GM18505 (cell line): ENCODE results near the gene PCDHA9.
"Not testable (repeated sequence)": the region's sequence is repeated elsewhere in the genome, so short reads cannot be mapped to it uniquely, and the experiment has no call there.

Experiments used
- ATAC-seq: cut with Tn5 transposase; IDR thresholded peaks from one replicate; pipeline ENCODE4 v1.9.1; 2021; ENCODE audit not compliant: unreplicated experiment
- POLR2A ChIP-seq: IDR thresholded peaks from 4 replicates; pipeline ENCODE4 v1.6.1; 2011; ENCODE audit warnings: borderline replicate concordance; ENCODE audit not compliant: insufficient read depth, insufficient read length; ENCODE audit errors: extremely low read depth

The PCDHA9 gene

DNA sequence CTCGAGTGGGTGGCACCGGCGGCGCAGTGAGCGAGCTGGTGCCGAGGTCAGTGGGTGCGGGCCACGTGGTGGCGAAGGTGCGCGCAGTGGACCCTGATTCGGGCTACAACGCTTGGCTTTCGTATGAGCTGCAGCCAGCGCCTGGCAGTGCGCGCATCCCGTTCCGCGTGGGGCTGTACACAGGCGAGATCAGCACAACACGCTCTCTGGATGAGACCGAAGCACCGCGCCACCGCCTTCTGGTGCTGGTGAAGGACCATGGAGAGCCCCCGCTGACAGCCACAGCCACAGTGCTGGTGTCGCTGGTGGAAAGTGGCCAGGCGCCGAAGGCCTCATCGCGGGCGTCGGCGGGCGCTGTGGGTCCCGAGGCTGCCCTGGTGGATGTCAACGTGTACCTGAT, 24.7 kb upstream of the PCDHA9 start:
- ATAC-seq = no peak
- no peak for TF ChIP-seq POLR2A

DNA sequence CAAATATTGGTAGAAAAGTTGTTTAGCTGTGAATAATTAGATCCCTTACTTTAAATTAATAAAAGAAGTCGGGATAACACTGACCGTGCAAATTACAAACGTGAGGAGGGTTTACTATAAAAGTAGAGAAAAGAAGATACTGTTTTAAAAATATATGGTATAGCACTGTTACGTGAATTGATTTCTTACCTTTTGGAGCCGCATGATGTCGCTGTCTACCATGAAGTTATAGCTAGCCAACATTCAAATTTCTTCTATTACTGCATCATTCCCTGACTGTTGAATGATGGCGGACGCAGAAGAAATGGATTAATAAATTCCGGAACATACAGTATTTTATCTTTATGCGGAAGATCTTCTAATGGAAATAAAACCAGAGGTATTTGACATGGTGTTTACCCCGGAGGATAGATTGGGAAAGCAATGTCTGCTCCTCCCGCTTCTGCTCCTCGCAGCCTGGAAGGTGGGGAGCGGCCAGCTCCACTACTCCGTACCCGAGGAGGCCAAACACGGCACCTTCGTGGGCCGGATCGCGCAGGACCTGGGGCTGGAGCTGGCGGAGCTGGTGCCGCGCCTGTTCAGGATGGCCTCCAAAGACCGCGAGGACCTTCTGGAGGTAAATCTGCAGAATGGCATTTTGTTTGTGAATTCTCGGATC, 20.3 kb upstream of the PCDHA9 start, which contains the start of gene PCDHA6:
Gene PCDHA6, plus strand, starts transcription at position 257 of the 658 bp plus-strand sequence. Its CDS starts 132 bp downstream, at position 389.
- no peak for TF ChIP-seq POLR2A
- no peak for ATAC-seq

DNA sequence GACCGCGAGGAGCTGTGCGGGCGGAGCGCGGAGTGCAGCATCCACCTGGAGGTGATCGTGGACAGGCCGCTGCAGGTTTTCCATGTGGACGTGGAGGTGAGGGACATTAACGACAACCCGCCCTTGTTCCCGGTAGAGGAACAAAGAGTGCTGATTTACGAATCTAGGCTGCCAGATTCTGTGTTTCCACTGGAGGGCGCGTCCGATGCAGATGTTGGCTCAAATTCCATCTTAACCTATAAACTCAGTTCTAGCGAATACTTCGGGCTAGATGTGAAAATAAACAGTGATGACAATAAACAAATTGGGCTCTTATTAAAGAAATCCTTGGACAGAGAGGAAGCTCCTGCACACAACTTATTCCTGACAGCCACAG, 19.8 kb upstream of the PCDHA9 start:
- no peak for TF ChIP-seq POLR2A
- no peak for ATAC-seq

DNA sequence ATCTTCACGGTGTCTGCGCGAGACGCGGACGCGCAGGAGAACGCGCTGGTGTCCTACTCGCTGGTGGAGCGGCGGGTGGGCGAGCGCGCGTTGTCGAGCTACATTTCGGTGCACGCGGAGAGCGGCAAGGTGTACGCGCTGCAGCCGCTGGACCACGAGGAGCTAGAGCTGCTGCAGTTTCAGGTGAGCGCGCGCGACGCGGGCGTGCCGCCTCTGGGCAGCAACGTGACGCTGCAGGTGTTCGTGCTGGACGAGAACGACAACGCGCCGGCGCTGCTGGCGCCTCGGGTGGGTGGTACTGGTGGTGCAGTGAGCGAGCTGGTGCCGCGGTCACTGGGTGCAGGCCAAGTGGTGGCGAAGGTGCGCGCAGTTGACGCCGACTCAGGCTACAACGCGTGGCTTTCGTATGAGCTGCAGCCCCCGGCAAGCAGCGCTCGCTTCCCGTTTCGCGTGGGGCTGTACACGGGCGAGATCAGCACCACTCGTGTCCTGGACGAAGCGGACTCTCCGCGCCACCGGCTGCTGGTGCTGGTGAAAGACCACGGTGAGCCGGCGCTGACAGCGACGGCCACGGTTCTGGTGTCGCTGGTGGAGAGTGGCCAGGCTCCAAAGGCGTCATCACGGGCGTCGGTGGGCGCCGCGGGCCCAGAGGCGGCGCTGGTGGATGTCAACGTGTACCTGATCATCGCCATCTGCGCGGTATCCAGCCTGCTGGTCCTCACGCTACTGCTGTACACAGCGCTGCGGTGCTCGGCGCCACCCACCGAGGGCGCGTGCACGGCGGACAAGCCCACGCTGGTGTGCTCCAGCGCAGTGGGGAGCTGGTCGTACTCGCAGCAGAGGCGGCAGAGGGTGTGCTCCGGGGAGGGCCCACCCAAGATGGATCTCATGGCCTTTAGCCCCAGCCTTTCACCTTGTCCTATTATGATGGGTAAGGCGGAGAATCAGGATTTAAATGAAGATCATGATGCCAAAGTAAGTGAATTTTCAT, 18.4 kb upstream of the PCDHA9 start:
- not testable (repeated sequence) for ATAC-seq

DNA sequence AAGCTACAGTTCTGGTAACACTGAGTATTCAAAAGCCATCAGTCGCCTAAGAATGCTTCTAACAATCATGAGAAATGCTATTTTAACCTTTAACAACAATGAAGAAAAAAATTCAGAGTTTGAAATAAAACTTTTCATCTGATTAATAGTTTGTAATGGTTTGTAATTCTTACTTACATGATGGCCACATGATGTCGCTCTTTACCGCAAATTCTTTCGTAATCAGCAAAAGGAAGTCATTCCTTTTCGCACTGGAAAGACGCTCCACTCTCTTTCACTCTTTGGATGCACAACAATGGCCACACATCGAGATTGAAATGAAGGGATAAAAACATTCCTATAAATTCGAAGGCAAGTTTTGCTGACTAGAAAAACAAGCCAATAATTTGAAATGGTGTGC, 14.2 kb upstream of the PCDHA9 start, which contains the start of gene PCDHA7:
Gene PCDHA7, plus strand, starts transcription at position 277 of the 400 bp plus-strand sequence. Its CDS starts 115 bp downstream, at position 392.
- TF ChIP-seq POLR2A = no peak
- ATAC-seq = no peak

DNA sequence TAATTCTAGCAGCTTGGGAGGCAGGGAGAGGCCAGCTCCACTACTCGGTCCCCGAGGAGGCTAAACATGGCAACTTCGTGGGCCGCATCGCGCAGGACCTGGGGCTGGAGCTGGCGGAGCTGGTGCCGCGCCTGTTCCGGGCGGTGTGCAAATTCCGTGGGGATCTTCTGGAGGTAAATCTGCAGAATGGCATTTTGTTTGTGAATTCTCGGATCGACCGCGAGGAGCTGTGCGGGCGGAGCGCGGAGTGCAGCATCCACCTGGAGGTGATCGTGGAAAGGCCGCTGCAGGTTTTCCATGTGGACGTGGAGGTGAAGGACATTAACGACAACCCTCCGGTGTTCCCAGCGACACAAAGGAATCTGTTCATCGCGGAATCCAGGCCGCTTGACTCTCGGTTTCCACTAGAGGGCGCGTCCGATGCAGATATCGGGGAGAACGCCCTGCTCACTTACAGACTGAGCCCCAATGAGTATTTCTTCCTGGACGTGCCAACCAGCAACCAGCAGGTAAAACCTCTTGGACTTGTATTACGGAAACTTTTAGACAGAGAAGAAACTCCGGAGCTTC, 13.7 kb upstream of the PCDHA9 start:
- ATAC-seq = not testable (repeated sequence)

DNA sequence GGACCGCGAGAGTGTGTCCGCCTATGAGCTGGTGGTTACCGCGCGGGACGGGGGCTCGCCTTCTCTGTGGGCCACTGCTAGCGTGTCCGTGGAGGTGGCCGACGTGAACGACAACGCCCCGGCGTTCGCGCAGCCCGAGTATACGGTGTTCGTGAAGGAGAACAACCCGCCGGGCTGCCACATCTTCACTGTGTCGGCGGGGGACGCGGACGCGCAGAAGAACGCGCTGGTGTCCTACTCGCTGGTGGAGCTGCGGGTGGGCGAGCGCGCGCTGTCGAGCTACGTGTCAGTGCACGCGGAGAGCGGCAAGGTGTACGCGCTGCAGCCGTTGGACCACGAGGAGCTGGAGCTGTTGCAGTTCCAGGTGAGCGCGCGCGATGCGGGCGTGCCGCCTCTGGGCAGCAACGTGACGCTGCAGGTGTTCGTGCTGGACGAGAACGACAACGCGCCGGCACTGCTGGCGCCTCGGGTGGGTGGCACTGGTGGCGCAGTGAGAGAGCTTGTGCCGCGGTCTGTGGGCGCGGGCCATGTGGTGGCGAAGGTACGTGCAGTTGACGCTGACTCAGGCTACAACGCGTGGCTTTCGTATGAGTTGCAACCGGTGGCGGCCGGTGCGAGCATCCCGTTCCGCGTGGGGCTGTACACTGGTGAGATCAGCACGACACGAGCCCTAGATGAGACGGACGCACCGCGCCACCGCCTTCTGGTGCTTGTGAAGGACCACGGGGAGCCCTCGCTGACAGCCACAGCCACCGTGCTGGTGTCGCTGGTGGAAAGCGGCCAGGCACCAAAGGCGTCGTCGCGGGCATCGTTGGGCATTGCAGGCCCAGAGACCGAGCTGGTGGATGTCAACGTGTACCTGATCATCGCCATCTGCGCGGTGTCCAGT, 12.3 kb upstream of the PCDHA9 start:
- no peak for TF ChIP-seq POLR2A
- ATAC-seq = no peak

DNA sequence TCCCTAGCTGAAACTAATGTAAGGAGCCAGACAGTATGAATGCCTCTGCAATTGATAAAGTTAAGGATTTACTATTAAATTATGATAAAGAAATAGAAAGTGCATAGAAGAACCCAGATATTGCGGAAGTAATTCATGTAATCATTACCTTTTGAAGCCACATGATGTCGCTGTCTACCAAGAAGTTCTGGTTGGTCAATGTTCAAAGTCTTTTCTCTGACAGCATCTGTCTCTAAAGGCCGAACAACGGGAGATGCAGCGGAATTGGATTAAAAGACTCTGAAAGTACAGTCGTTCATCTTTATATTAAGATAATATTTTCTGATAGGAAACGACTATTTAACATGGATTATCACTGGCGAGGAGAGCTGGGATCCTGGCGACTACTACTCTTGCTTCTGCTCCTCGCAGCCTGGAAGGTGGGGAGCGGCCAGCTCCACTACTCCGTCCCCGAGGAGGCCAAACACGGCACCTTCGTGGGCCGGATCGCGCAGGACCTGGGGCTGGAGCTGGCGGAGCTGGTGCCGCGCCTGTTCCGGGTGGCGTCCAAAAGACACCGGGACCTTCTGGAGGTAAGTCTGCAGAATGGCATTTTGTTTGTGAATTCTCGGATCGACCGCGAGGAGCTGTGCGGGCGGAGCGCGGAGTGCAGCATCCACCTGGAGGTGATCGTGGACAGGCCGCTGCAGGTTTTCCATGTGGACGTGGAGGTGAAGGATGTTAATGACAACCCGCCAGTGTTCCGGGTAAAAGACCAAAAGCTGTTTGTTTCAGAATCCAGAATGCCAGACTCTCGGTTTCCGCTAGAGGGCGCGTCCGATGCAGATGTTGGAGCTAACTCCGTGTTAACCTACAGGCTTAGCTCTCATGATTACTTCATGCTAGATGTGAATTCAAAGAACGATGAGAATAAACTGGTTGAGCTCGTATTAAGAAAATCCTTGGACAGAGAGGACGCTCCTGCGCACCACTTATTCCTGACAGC, 6.9 kb upstream of the PCDHA9 start, which contains the start of gene PCDHA8:
Gene PCDHA8, plus strand, starts transcription at position 210 of the 985 bp plus-strand sequence. Its CDS starts 135 bp downstream, at position 345.
- ATAC-seq = no peak
- no peak for TF ChIP-seq POLR2A

DNA sequence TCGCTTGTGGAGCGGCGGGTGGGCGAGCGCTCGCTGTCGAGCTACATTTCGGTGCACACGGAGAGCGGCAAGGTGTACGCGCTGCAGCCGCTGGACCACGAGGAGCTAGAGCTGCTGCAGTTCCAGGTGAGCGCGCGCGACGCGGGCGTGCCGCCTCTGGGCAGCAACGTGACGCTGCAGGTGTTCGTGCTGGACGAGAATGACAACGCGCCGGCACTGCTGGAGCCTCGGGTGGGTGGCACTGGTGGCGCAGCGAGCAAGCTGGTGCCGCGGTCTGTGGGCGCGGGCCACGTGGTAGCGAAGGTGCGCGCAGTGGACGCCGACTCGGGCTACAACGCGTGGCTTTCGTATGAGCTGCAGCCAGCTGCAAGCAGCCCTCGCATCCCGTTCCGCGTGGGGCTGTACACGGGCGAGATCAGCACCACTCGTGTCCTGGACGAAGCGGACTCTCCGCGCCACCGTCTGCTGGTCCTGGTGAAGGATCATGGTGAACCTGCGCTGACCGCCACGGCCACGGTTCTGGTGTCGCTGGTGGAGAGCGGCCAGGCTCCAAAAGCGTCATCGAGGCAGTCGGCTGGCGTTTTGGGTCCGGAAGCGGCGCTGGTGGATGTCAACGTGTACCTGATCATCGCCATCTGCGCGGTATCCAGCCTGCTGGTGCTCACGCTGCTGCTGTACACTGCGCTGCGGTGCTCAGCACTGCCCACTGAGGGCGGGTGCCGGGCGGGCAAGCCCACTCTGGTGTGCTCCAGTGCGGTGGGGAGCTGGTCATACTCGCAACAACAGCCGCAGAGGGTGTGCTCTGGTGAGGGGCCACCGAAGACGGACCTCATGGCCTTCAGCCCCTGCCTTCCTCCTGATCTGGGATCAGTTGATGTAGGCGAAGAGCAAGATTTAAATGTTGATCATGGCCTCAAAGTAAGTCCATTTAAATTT, 5.1 kb upstream of the PCDHA9 start:
- no peak for ATAC-seq
- TF ChIP-seq POLR2A = no peak

DNA sequence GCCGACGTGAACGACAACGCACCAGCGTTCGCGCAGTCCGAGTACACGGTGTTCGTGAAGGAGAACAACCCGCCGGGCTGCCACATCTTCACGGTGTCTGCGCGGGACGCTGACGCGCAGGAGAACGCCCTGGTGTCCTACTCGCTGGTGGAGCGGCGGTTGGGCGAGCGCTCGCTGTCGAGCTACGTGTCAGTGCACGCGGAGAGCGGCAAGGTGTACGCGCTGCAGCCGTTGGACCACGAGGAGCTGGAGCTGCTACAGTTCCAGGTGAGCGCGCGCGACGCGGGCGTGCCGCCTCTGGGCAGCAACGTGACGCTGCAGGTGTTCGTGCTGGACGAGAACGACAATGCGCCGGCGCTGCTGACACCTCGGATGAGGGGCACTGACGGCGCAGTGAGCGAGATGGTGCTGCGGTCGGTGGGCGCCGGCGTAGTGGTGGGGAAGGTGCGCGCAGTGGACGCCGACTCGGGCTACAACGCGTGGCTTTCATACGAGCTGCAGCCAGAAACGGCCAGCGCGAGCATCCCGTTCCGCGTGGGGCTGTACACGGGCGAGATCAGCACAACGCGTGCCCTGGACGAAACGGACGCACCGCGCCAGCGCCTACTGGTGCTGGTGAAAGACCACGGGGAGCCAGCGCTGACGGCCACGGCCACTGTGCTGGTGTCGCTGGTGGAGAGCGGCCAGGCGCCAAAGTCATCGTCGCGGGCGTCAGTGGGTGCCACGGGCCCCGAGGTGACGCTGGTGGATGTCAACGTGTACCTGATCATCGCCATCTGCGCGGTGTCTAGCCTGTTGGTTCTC, 1.9 kb downstream of the PCDHA9 start:
- not testable (repeated sequence) for ATAC-seq
